ENCODE measurements around the gene LPCAT2.

DNA sequence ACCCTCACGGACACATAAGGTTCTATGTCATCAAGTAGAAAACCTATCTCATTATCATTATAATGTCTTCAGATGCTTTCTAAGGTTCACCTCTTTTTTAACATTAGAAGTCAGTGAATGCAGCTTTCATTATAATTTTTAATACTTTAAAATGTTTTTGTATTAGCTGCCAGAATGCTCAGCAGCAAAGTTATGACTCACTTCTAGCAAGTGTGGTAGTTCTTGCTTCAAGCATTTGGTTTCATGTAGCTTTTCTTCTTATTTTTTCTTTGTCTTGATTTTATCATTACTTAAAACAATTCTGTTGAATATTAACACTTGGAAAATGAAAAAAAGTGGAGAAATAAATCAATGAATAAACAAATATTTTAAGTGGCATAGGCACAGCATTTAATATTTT lies 23.4 kb downstream of the LPCAT2 start:
- TF ChIP-seq EZH2 (IDR thresholded peaks at IDR 0.05; ENCODE audit: low read length, missing control alignments) = no peak
- TF ChIP-seq, protein P1, sequence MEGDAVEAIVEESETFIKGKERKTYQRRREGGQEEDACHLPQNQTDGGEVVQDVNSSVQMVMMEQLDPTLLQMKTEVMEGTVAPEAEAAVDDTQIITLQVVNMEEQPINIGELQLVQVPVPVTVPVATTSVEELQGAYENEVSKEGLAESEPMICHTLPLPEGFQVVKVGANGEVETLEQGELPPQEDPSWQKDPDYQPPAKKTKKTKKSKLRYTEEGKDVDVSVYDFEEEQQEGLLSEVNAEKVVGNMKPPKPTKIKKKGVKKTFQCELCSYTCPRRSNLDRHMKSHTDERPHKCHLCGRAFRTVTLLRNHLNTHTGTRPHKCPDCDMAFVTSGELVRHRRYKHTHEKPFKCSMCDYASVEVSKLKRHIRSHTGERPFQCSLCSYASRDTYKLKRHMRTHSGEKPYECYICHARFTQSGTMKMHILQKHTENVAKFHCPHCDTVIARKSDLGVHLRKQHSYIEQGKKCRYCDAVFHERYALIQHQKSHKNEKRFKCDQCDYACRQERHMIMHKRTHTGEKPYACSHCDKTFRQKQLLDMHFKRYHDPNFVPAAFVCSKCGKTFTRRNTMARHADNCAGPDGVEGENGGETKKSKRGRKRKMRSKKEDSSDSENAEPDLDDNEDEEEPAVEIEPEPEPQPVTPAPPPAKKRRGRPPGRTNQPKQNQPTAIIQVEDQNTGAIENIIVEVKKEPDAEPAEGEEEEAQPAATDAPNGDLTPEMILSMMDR (conservative IDR thresholded peaks at IDR 0.05 in 1 of 2, IDR thresholded peaks at IDR 0.05 in 1 of 2; ENCODE audit: low read depth in 1 of 2, low read length in 2 of 2) = no peak

All from fibroblast of lung (primary cell).